Keratinocyte (primary cell): Measurements from ENCODE around the gene IGHMBP2.

Experiments
- EZH2 ChIP-seq: IDR thresholded peaks from one replicate; pipeline ENCODE4 v1.6.1; 2012; ENCODE audit warnings: inconsistent platforms, mild to moderate bottlenecking, low read length, moderate library complexity
- TF ChIP-seq, protein P1 (sequence below), 3 experiments: IDR thresholded peaks in 1 of 3; conservative IDR thresholded peaks in 1 of 3; optimal IDR thresholded peaks in 1 of 3; 2 replicates in 2 of 3; 3 replicates in 1 of 3; pipeline versions ENCODE3 to v1.5.1; 2011; ENCODE audit warnings: low read length in 3 of 3, mild to moderate bottlenecking in 3 of 3, moderate library complexity in 2 of 3, control low read depth in 1 of 3, inconsistent platforms in 1 of 3; ENCODE audit not compliant: insufficient read depth in 2 of 3; ENCODE audit errors: extremely low read depth in 1 of 3

DNA sequence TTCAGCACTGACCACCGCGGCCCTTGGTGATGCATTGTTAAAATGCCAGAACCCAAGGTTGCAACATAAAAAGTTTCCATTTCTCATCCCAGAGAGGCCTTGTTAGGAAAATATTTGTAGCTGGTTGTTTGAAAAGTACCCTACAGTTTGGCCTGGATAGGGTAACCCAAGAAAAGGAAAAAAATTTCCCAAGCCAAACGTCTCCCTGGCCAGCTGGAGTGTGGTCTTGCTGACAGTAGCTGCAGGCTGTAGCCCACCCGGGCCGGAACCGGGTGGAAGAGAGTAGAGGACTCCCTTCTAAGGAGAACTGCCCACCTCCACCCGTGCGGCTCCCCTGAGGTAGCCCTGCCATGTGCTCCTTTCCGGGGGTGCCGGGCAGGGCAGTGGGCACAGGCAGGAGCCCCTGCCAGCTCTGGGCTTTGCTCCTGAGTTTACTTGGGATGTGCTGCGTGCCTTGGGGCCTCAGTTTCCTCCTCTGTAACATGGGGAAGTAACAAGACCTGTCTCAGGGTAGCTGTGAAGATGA is 38.5 kb downstream of the IGHMBP2 start:
- no peak for TF ChIP-seq EZH2
- TF ChIP-seq, protein P1, sequence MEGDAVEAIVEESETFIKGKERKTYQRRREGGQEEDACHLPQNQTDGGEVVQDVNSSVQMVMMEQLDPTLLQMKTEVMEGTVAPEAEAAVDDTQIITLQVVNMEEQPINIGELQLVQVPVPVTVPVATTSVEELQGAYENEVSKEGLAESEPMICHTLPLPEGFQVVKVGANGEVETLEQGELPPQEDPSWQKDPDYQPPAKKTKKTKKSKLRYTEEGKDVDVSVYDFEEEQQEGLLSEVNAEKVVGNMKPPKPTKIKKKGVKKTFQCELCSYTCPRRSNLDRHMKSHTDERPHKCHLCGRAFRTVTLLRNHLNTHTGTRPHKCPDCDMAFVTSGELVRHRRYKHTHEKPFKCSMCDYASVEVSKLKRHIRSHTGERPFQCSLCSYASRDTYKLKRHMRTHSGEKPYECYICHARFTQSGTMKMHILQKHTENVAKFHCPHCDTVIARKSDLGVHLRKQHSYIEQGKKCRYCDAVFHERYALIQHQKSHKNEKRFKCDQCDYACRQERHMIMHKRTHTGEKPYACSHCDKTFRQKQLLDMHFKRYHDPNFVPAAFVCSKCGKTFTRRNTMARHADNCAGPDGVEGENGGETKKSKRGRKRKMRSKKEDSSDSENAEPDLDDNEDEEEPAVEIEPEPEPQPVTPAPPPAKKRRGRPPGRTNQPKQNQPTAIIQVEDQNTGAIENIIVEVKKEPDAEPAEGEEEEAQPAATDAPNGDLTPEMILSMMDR (optimal IDR thresholded peaks at IDR 0.05 in 1 of 3, IDR thresholded peaks at IDR 0.05 in 1 of 3, conservative IDR thresholded peaks at IDR 0.05 in 1 of 3; ENCODE audit: extremely low read depth in 1 of 3, insufficient read depth in 2 of 3, low read length in 3 of 3) = no peak
